Pericardium fibroblast (primary cell): ENCODE results near the gene KCTD6. TPM values are rescaled to one million over a fixed set of nuclear protein-coding genes. Genes with fewer than 3 reads are reported as not detected.

Experiments used
- total RNA-seq: library from RNA; depleted of rRNA; stranded (reverse); fragments of >200 nt; gene quantifications from 2 replicates; pipeline ENCODE4 v1.2.3, GENCODE V29; 2015

The KCTD6 gene
- total RNA-seq: 8.9 and 13.6 TPM in 2 replicates

GRCh38 chr3:58491506-58492402, at the start of gene KCTD6:
Gene KCTD6, plus strand, starts transcription at chr3:58492096. Its CDS starts 6,660 bp downstream, at chr3:58498756.

DNA sequence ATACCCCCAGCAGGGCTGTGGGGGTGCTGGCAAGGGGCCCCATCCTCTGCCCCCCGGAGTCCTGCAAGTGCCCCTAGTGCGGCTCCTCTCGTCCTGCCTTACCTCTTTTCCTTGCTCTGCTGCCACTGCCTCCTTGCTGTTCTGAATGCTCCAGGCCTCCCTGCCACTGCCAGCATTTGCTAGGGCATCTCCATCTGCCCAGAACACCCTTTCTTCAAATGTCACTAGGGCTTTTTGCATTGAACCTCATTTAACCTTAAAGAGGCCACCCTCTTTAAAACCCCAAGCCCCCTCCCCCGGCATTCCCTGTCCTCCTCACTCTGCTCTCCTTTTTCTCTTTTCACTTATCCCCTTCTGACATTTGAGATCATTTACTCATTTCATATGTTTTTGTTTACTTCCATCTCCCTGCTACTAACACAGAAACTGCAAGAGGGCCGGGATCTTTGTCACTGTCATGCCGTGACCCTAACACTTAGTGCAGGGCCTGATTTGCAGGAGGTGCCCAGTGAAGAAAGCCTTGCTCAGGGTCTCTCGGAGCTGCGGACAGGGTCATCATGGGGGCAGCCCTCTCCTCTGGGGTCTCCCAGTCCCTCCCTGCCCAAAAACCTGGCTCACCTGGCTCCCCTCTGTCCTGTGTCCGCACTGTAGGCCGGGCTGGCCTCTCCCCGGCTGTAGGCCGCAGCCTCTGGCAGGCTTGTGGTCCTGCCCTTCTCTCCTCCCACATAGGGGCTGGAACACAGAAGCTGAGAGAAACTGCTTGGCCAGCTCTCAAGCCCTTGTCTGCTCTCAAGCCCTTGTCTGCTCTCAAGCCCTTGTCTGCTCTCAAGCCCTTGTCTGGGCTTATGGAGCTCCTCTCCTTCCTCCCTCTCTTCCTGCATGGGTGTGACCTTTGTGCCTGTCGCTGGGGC, 44.9 kb downstream of the KCTD6 start, which contains the start of gene ACOX2:
ACOX2 (minus strand) TSS at position 690 of the 911 bp plus-strand sequence. CDS start 2,084 bp downstream, outside the sequence.

Other genes with a start within 250 kb of the KCTD6 start
- gene RPP14, start 185.9 kb upstream of the KCTD6 start, total RNA-seq: 6.1 and 6.5 TPM in 2 replicates
- 10.3 and 13.3 TPM in 2 replicates for gene HTD2, start 185.6 kb upstream of the KCTD6 start, total RNA-seq
- gene PXK, start 159.2 kb upstream of the KCTD6 start, total RNA-seq: 39.7 and 56.2 TPM in 2 replicates
- gene PDHB, start 58.3 kb upstream of the KCTD6 start, total RNA-seq: 68.1 and 116 TPM in 2 replicates
- 8.2 and 30.9 TPM in 2 replicates for gene ACOX2, start 45.1 kb downstream of the KCTD6 start, total RNA-seq
- 2.6 and 7.7 TPM in 2 replicates for gene FAM107A, start 85.3 kb downstream of the KCTD6 start, total RNA-seq
- gene FAM3D, start 174.7 kb downstream of the KCTD6 start, total RNA-seq: not detected in 2 replicates